GF-D8 (cell line): ENCODE results near the gene CABP1.

Experiments
- DNase-seq: peaks from one replicate; lab custom pipeline; 2025; lab: John Stamatoyannopoulos, UW

Gene CABP1

GRCh38 chr12:120693848-120694247 is 53.4 kb downstream of the CABP1 start:
- DNase-seq = no peak

GRCh38 chr12:120696626-120697025 is 56.2 kb downstream of the CABP1 start:
- DNase-seq = no peak

- no peak for DNase-seq
Observed at GRCh38 chr12:120697344-120697743, 56.9 kb downstream of the CABP1 start.

- DNase-seq = peak; percentile 59
Observed at GRCh38 chr12:120698665-120699064, 58.2 kb downstream of the CABP1 start.

GRCh38 chr12:120699553-120699952 is 59.1 kb downstream of the CABP1 start:
- DNase-seq = no peak

- no peak for DNase-seq
Observed at GRCh38 chr12:120700886-120701285, 60.5 kb downstream of the CABP1 start.

GRCh38 chr12:120702637-120703036 is 62.2 kb downstream of the CABP1 start:
- no peak for DNase-seq

- DNase-seq = no peak
Observed at GRCh38 chr12:120703311-120703942, 63.0 kb downstream of the CABP1 start.

- DNase-seq = no peak
Observed at GRCh38 chr12:120705618-120706017, 65.2 kb downstream of the CABP1 start.

- DNase-seq = no peak
Observed at GRCh38 chr12:120706029-120706428, 65.6 kb downstream of the CABP1 start.

- no peak for DNase-seq
Observed at GRCh38 chr12:120708651-120709050, 68.2 kb downstream of the CABP1 start.

- DNase-seq = no peak
Observed at GRCh38 chr12:120710031-120710804, 69.8 kb downstream of the CABP1 start, which contains the start of gene UNC119B. Gene UNC119B, plus strand, starts transcription at chr12:120710458. Its CDS starts 17 bp downstream, at chr12:120710475.

- no peak for DNase-seq
Observed at GRCh38 chr12:120710805-120711296, 70.4 kb downstream of the CABP1 start.

- DNase-seq = no peak
Observed at GRCh38 chr12:120711411-120711810, 71.0 kb downstream of the CABP1 start.

GRCh38 chr12:120712610-120713009 is 72.2 kb downstream of the CABP1 start:
- no peak for DNase-seq

- peak; percentile 55 for DNase-seq
Observed at GRCh38 chr12:120713861-120714482, 73.5 kb downstream of the CABP1 start.
